HS-5 (cell line): ENCODE results near the gene WDR55.
"Not testable (repeated sequence)": the region's sequence is repeated elsewhere in the genome, so short reads cannot be mapped to it uniquely, and the experiment has no call there.

Source experiments
- DNase-seq: peaks from one replicate; pipeline ENCODE4 v3.0.0-alpha.2; 2012; ENCODE audit warnings: low read depth

The WDR55 gene

GRCh38 chr5:140658870-140659269 lies 5.8 kb upstream of the WDR55 start:
- DNase-seq, result no peak

DNA sequence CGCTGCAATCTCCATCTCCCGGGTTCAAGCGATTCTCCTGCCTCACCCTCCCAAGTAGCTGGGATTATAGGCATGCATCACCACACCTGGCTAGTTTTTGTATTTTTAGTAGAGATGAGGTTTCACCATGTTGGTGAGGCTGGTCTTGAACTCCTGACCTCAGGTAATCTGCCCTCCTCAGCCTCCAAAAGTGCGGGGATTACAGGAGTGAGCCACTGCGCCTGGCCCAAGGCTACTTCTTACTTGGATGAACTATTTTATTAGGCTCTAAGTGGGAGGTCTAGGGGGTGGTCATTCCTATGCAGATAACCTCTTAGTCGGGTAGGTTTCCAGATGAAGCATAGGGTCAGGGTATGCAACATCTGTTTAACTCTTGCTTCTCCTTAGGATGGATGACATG lies 4.3 kb upstream of the WDR55 start:
- DNase-seq, result not testable (repeated sequence)

- no peak for DNase-seq
Observed at GRCh38 chr5:140664030-140664358, 710 bp upstream of the WDR55 start.

DNA sequence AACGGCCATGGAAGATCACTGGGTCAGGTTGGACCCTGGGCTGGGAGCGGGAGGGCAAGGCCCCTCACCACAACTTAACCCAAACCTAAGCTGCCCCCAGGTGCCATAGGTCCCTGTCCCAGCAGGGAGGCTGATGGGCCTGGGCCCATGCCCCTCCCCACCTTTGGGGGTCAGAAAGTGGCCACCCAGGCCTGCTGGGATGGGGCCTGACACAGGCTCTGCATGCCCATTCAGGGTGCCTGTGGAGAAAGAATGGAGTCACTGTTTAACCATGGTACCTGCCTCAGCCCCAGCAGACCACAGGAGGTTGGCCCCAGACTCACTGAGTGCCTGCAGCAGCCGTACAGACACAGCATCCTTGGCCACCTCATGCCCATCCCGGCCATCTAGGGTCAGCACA lies 6.3 kb downstream of the WDR55 start:
- not testable (repeated sequence) for DNase-seq

DNA sequence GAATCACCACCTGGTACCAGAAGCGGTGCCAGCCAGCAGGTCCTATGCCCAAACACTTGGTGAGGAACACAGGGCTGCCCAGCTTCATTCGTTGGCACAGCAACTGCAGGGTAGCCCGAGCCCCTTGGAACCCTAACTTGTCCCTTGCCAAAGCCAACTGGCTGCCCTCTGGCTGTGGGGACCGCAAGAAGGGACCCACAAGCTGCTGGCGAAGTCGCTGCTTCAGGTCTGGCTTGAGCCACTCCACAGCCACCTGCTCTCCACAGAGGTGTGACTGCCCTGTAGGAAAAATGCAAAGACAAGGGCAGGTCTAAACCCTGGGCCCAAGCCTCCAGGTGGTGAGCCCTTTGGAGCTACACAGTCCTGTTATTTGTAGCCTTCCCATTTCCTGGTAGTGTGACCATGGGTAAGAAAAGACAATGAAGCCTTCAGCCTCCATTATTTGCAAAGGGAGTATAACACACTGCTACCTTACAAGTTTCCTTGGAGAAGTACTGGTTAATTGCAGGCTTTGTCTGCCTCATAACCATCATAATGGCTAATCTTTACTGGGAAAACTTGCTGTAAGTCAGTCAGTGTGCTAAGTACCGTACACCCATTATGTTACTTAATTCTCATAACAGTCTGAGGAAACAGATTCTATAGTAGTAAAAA lies 6.9 kb downstream of the WDR55 start:
- DNase-seq, result no peak

GRCh38 chr5:140672455-140673186 lies 7.9 kb downstream of the WDR55 start:
- no peak for DNase-seq

DNA sequence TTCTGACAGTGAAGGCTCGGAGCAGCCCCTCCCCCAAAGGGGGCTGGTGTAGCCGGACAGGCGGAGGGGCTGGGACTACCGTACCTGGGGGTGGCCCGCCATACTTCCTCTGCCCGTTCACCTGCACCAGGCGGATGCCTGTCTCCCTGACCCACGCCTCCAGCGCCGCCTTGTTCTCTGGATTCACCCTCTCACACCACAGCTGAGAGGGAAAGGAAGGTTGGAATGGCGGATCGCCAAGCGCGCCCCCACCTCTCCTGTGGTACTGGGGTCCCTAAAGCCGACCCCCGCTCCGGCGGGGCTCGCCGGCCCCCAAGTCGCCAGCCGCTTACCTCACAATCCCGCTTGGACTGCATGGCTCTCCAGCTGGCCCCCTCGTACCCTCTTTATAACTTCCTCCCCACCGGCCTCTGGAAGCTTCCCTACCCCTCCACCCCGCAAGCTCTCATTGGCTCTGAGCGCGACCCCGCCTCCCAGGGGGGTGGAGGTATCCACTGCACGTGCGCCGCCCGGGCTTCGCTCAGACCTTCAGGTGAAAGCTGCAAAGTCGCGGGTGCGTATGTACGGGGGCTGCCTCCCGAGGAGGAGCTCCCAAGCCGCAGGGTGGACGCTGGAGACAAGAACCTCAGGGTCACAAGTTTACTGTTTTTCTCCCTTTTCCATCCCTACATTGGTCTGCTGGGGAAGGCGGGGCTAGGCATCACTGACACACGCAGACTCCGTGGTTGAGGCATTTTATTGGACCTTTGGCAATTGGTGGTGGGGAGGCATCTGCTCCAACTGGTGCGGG lies 8.7 kb downstream of the WDR55 start, which contains the start of gene DND1:
DND1 (minus strand) TSS at position 390 of the 790 bp plus-strand sequence; CDS start at position 356, 34 bp downstream.
- DNase-seq, result no peak

GRCh38 chr5:140674211-140674610 lies 9.5 kb downstream of the WDR55 start:
- no peak for DNase-seq

GRCh38 chr5:140674629-140675028 lies 9.9 kb downstream of the WDR55 start:
- DNase-seq, result no peak

DNA sequence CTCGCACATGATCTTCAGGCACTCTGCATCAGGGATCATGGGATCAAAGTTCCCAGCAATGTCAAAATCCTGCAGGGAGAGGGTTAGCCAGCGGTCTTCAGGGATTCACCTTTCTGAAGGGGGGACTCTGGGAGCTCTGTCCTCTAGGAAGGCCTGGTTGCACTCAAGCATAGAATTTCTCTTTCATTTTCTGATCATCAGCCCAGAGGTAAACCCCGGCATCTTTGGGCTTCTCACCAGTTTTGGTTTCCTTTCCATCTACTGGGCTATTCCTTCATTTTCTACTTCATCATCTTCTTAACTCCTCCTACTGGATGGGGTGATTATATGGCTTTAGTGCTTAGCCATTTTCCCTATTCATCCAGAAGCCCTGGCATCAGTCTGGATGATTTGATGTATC lies 13.2 kb downstream of the WDR55 start:
- DNase-seq, result no peak

DNA sequence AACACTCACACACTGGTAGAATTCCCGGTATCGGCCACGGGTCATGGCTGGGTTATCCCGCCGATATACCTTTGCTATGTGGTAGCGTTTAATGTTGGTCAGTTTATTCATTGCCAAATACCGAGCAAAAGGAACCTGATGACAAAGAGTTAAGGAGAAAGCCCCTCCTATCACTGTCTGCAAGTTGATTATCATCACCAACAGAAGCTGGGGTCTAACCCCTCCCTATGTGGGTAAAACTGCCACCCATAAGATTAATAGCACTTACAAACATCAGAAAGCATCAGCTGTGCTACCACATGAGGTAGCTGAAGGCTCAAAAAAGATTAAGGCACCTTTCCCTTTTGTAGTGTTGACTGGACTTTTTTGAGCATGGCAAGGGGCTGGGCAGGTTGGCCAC lies 14.3 kb downstream of the WDR55 start:
- DNase-seq, result no peak

GRCh38 chr5:140690376-140690932 lies 25.8 kb downstream of the WDR55 start:
- DNase-seq, result no peak

DNA sequence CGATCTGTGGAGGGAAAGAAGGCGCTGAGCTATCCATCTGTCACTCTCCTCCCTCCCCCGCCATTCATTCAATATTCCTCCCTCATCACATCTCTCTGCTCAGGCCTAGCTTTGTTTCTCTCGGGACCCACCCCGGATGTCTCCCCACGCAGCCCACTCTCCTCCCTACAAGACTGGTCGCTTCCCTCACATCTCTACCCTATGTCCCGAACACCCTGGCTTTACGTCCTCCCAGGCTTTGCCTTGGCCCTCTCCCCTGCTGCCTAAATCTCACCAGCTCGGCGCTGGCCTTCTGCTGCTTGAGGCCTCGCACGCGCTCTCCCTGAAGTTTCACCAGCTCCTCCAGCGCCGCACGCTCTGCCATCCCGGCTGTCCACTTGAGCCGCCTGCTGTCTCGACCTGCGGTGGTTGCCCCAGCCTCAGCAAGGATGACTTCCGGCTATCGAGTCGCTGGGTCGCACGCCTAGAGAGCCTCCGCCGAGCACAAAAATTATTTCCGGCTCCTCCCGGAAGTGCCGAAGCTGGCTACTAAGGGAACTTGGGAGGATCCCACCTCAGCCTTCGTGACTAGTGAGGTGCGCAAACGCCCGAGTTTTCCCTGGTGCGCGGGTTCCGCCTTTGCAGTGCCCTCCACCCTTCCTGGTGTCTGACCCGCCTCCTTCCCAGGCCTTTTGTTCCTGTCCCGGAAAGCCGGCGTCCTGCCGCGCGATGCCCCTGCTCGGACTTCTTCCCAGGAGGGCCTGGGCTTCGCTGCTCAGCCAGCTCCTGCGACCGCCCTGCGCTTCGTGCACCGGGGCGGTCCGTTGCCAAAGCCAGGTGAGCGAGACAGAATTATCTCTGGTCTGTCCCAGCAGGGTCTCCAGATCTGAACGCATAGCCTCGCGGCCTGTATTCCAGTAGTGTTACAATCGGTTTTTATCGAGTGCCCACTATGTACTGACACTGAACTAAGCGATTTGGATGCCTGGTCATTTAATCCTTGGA lies 26.5 kb downstream of the WDR55 start, which contains the start of the genes HARS1 and HARS2:
HARS1 (minus strand) TSS at position 430 of the 984 bp plus-strand sequence; CDS start at position 364, 66 bp downstream.
HARS2 (plus strand) TSS at position 515 of the 984 bp plus-strand sequence; CDS start at position 709, 194 bp downstream.
- peak; percentile 91 for DNase-seq

DNA sequence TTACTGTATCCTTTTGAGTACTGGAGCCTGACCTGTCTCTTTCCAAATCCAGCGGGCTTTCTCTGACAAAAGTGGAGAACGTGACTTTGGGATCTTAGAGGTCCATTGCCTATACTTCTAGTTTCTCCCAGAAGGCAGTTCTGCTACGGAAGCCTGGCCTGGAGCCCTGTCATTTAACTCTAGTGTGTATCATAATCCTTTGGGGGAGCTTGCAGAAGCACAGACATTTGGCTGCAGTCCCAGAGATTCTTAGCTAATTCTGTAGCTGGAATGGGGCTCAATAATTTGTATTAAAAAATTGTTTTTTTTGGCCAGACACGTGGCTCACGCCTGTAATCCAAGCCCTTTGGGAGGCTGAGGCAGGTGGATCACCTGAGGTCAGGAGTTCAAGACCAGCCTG lies 29.6 kb downstream of the WDR55 start:
- DNase-seq, result no peak

DNA sequence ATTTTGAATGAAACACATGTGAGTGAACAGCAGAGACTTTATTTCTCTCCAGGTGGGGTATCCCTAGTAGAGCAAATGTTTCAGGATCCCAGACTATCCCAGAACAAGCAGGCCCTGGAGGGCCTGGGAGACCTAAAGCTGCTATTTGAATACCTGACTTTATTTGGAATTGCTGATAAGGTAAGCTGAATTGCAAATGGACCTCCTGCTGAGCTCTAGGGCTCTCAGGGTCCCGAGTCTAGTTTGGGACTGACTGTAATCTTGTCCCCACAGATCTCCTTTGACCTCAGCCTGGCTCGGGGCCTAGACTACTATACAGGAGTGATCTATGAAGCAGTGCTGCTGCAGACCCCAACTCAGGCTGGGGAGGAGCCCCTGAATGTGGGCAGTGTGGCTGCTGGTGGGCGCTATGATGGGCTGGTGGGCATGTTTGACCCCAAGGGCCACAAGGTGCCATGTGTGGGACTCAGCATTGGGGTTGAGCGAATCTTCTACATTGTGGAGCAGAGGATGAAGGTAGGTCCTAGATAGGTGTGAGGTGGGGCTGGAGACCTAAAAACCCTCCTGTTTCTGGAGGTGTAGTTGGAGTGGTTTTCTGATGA lies 32.3 kb downstream of the WDR55 start:
- no peak for DNase-seq

GRCh38 chr5:140700177-140701144 lies 35.8 kb downstream of the WDR55 start, which contains the start of gene ZMAT2:
Gene ZMAT2 (plus strand): TSS chr5:140700447. CDS start chr5:140700461, 14 bp downstream.
- DNase-seq, result peak; percentile 91

GRCh38 chr5:140707812-140708211 lies 43.1 kb downstream of the WDR55 start:
- DNase-seq, result no peak

DNA sequence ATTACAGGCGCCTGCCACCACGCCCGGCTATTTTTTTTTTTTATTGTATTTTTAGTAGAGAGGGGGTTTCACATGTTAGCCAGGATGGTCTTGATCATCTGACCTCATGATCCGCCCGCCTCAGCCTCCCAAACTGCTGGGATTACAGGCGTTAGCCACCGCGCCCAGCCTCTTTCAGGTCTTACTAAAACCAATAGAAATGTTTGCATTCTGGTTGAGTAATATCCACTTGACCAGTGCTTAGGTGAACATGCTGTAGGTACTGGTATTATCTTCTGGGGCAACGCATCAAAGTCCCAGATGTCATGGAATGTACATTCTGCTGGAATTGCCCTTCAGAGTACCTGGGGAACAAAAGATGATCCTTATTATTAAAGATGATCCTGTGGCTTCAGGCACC lies 44.1 kb downstream of the WDR55 start:
- DNase-seq, result not testable (repeated sequence)

- DNase-seq, result peak; percentile 99
Observed at GRCh38 chr5:140710899-140711552, 46.3 kb downstream of the WDR55 start.
